IMR-90 (cell line): ENCODE data around the gene CMTM6. TPM values are rescaled to one million over a fixed set of nuclear protein-coding genes. Genes with fewer than 3 reads are reported as not detected.

Experiments
- ATAC-seq: fragments of 200-7000 bp; cut with Tn5 transposase; 2 replicates; pipeline ENCODE4 v1.9.1; 2020; ENCODE audit warnings: low read depth, mild to moderate bottlenecking, moderate library complexity
- BruUV-seq: library from RNA; stranded (reverse); fragments of 400-500 nt; replicated peaks from 2 replicates; lab custom pipeline; 2021; lab: Mats Ljungman, UMichigan
- CTCF ChIA-PET: fragments of 300-600 bp; formaldehyde crosslinking; extraction: SDS; loops from one replicate; lab custom pipeline; 2021; ENCODE audit warnings: antibody characterized with exemption; lab: Yijun Ruan, JAX
- POLR2A ChIA-PET: fragments of 300-600 bp; sonication (Branson Sonifier 250); formaldehyde crosslinking; loops from one replicate; lab custom pipeline; 2022; ENCODE audit warnings: antibody characterized with exemption; ENCODE audit not compliant: unreplicated experiment; lab: Charles Lee
- DNase-seq: peaks from one replicate; pipeline ENCODE4 v3.0.0; 2013
- H2AFZ ChIP-seq: replicated peaks from 2 replicates; pipeline ENCODE3; 2013; ENCODE audit warnings: low read length, mild to moderate bottlenecking; ENCODE audit not compliant: poor library complexity
- H2AK5ac ChIP-seq: 2 replicates; pipeline ENCODE4 v1.6.1; 2013; ENCODE audit warnings: low read depth, low read length, inconsistent platforms
- H2AK9ac ChIP-seq: replicated peaks from 2 replicates; pipeline ENCODE3; 2013; ENCODE audit warnings: mild to moderate bottlenecking, low read depth, low read length, moderate library complexity; ENCODE audit not compliant: poor library complexity
- H2BK120ac ChIP-seq: 2 replicates; pipeline ENCODE4 v1.6.1; 2013; ENCODE audit warnings: low read depth, low read length, inconsistent platforms
- H2BK15ac ChIP-seq: 3 replicates; pipeline ENCODE4 v1.6.1; 2013; ENCODE audit warnings: low read depth, low read length, inconsistent platforms
- H2BK20ac ChIP-seq: 2 replicates; pipeline ENCODE4 v1.6.1; 2013; ENCODE audit warnings: low read depth, mild to moderate bottlenecking, inconsistent platforms, low read length, moderate library complexity
- H2BK5ac ChIP-seq: 2 replicates; pipeline ENCODE4 v1.6.1; 2013; ENCODE audit warnings: mild to moderate bottlenecking, low read depth, low read length, inconsistent platforms; ENCODE audit not compliant: poor library complexity, severe bottlenecking
- H3K14ac ChIP-seq: replicated peaks from 2 replicates; pipeline ENCODE4 v1.6.1; 2013; ENCODE audit warnings: low read depth, low read length, inconsistent platforms
- H3K18ac ChIP-seq: 2 replicates; pipeline ENCODE4 v1.6.1; 2013; ENCODE audit warnings: low read depth, low read length, control low read depth
- H3K23ac ChIP-seq: 2 replicates; pipeline ENCODE4 v1.6.1; 2013; ENCODE audit warnings: low read depth, low read length, inconsistent platforms
- H3K27ac ChIP-seq: 2 replicates; pipeline ENCODE4 v1.5.1; 2013; ENCODE audit warnings: mild to moderate bottlenecking, control low read depth, low read length; ENCODE audit not compliant: insufficient read depth
- H3K27me3 ChIP-seq: 2 replicates; pipeline ENCODE4 v1.6.1; 2013; ENCODE audit warnings: low read length; ENCODE audit not compliant: control insufficient read depth, insufficient read depth
- H3K36me3 ChIP-seq: 2 replicates; pipeline ENCODE4 v1.6.1; 2013; ENCODE audit warnings: low read length, mixed read lengths; ENCODE audit not compliant: control insufficient read depth, insufficient read depth
- H3K4ac ChIP-seq: 2 replicates; pipeline ENCODE4 v1.6.1; 2013; ENCODE audit warnings: low read depth, low read length, inconsistent platforms
- H3K4me1 ChIP-seq: 2 replicates; pipeline ENCODE4 v1.6.1; 2013; ENCODE audit warnings: low read length, mixed read lengths; ENCODE audit not compliant: control insufficient read depth, insufficient read depth
- H3K4me2 ChIP-seq: 2 replicates; pipeline ENCODE4 v1.6.1; 2013; ENCODE audit warnings: low read depth, mild to moderate bottlenecking, control low read depth, low read length, moderate library complexity
- H3K4me3 ChIP-seq: 2 replicates; pipeline ENCODE4 v1.5.1; 2013; ENCODE audit warnings: low read depth, mild to moderate bottlenecking, control low read depth, low read length, moderate library complexity; ENCODE audit not compliant: insufficient read depth
- H3K56ac ChIP-seq: 2 replicates; pipeline ENCODE4 v1.6.1; 2013; ENCODE audit warnings: low read length, inconsistent platforms; ENCODE audit not compliant: insufficient read depth; ENCODE audit errors: extremely low read depth
- H3K79me1 ChIP-seq, 2 experiments: 2 replicates each; pipeline ENCODE4 v1.6.1; 2013; ENCODE audit warnings: low read length in 2 of 2, inconsistent platforms in 1 of 2, low read depth in 1 of 2
- H3K9ac ChIP-seq: 2 replicates; pipeline ENCODE4 v1.6.1; 2013; ENCODE audit warnings: low read depth, low read length, control low read depth
- H3K9me1 ChIP-seq: 2 replicates; pipeline ENCODE4 v1.6.1; 2013; ENCODE audit warnings: low read length, inconsistent platforms; ENCODE audit not compliant: insufficient read depth
- H3K9me3 ChIP-seq: 2 replicates; pipeline ENCODE4 v1.6.1; 2013; ENCODE audit warnings: low read length; ENCODE audit not compliant: control insufficient read depth, insufficient read depth
- H4K20me1 ChIP-seq: 2 replicates; pipeline ENCODE4 v1.6.1; 2013; ENCODE audit warnings: low read length, inconsistent platforms; ENCODE audit not compliant: insufficient read depth
- H4K5ac ChIP-seq: 2 replicates; pipeline ENCODE4 v1.6.1; 2013; ENCODE audit warnings: mild to moderate bottlenecking, low read depth, low read length, control low read depth
- H4K8ac ChIP-seq, 2 experiments: 2 replicates each; pipeline ENCODE4 v1.6.1; 2013; ENCODE audit warnings: low read depth in 2 of 2, low read length in 2 of 2, control low read depth in 1 of 2, inconsistent platforms in 1 of 2
- H4K91ac ChIP-seq: 2 replicates; pipeline ENCODE4 v1.6.1; 2013; ENCODE audit warnings: low read depth, low read length, inconsistent platforms; ENCODE audit not compliant: insufficient read depth
- BHLHE40 ChIP-seq: fragments of 150-350 bp; IDR thresholded peaks from 2 replicates; pipeline ENCODE4 v1.6.1; 2016; ENCODE audit warnings: mild to moderate bottlenecking, low read depth, low read length
- CEBPB ChIP-seq: IDR thresholded peaks from 2 replicates; pipeline ENCODE4 v1.6.1; 2012; ENCODE audit warnings: low read depth, low read length, improper control_type of control experiment
- CHD1 ChIP-seq: IDR thresholded peaks from 2 replicates; pipeline ENCODE4 v1.6.1; 2012; ENCODE audit warnings: low read depth, low read length, improper control_type of control experiment
- POLR2A ChIP-seq: IDR thresholded peaks from 2 replicates; pipeline ENCODE4 v1.6.1; 2012; ENCODE audit warnings: mild to moderate bottlenecking, low read depth, low read length
- SMC3 ChIP-seq: fragments of 150-350 bp; IDR thresholded peaks from 2 replicates; pipeline ENCODE4 v1.6.1; 2016; ENCODE audit warnings: low read depth, mild to moderate bottlenecking, antibody characterized with exemption, low read length, moderate library complexity
- WGBS, 2 experiments: methylation state at CpG; one replicate each; pipeline versions ENCODE4 v1.1.5 to v1.1.7; 2013; ENCODE audit warnings: missing lambda C conversion rate in 2 of 2; ENCODE audit not compliant: insufficient read length in 1 of 2; ENCODE audit errors: extremely low coverage in 2 of 2; 5-methylcytosine and 5-hydroxymethylcytosine counted together
- dilution Hi-C: fragments of 300-500 bp; cut with HindIII; formaldehyde crosslinking; loops from one replicate; pipeline ENCODE4 v1.14.3; 2018; ENCODE audit warnings: low sequenced_read_pairs; ENCODE audit not compliant: unreplicated experiment
- in situ Hi-C: fragments of 300-500 bp; cut with MboI; formaldehyde crosslinking; loops from 3 replicates; pipeline ENCODE4 v1.14.3; 2019; ENCODE audit warnings: low sequenced_read_pairs, inconsistent platforms, mixed read lengths
- intact Hi-C: fragments of 100-400 bp; cut with micrococcal nuclease; formaldehyde crosslinking; loops from 2 replicates; pipeline ENCODE4 v1.10.0; 2022
- polyA plus RNA-seq, 3 experiments: library from polyadenylated mRNA; depleted of rRNA; stranded (reverse); fragments of >200 nt; gene quantifications; 2 replicates each; pipeline ENCODE4 v1.2.3, GENCODE V29; 2012; ENCODE audit warnings: low replicate concordance in 1 of 3
- total RNA-seq: library from RNA; depleted of rRNA; stranded (reverse); fragments of >200 nt; gene quantifications from 2 replicates; pipeline ENCODE4 v1.2.3, GENCODE V29; 2012

Gene CMTM6
- total and polyA plus RNA-seq, 2 of the 4 experiments (the other 2 are of a cell fraction): 29.4 to 36.6 TPM

DNA sequence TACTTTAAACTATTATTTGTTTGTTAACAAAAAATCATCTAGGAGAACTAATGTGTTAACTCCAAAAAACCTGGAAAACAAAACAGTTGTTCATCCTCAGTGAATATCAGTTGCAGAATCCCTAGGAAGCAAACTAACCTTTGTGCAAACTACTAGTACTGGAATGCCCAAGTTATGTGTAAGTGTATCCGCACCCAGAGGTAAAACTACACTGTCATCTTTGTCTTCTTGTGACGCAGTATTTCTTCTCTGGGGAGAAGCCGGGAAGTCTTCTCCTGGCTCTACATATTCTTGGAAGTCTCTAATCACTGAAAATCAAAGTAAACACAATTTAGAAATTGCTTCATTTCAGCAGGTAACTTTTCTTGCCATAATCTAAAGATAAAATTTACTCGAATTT lies 38.2 kb upstream of the CMTM6 start:
- no peak for DNase-seq
- Histone ChIP-seq H3K9me1 (peaks cover 6% of the 10 kb centered on the region; the same call in 1 of the 2 replicates), H3K36me3 (0 out of 2 replicates have a peak, but pooled peaks cover 2% of the 10 kb centered on the region), H2BK5ac (no peak overlapping the region), H3K18ac (no peak overlapping the region), H4K5ac (no peak overlapping the region), H3K9me3 (no peaks in the 10 kb centered on the region), H3K4ac (no peak overlapping the region), H2AK5ac (no peak overlapping the region), H3K4me2 (no peak overlapping the region), H3K27me3 (no peaks in the 10 kb centered on the region), H3K79me1 (peaks cover 12 to 16% of the 10 kb centered on the region in 2 experiments), H3K14ac (no peak overlapping the region), H2BK120ac (no peak overlapping the region), H3K27ac (no peak overlapping the region), H2AK9ac (no peak overlapping the region), H3K56ac (no peak overlapping the region), H4K8ac (no peak overlapping the region), H3K23ac (no peak overlapping the region), H3K4me3 (no peak overlapping the region), H3K4me1 (no peaks in the 10 kb centered on the region), H4K91ac (no peak overlapping the region), H2BK20ac (no peak overlapping the region), H3K9ac (no peak overlapping the region), H2AFZ (no peak overlapping the region), H4K20me1 (no peaks in the 10 kb centered on the region; the same call in 1 of the 2 replicates), H2BK15ac (no peak overlapping the region)
- CTCF ChIA-PET: no interaction called here
- intact Hi-C loops: no loop called here
- ATAC-seq: no peak
- dilution Hi-C loops: no loop called here
- POLR2A ChIA-PET: no interaction called here
- BruUV-seq: no TSS peak
- no CpG with 5 or more reads among the region's 4 CpGs for WGBS, 2 experiments
- TF ChIP-seq CHD1 (no peak), BHLHE40 (no peak), CEBPB (no peak), SMC3 (no peak), POLR2A (no peak)
- in situ Hi-C loops: no loop called here
